Prostate gland (tissue), 2 donors: ENCODE data around the gene C4orf51. TPM values are rescaled to one million over a fixed set of nuclear protein-coding genes. Genes with fewer than 3 reads are reported as not detected.
A peak's percentile ranks its signal among the peaks of the same experiment; 100 is the strongest.

ENCODE experiments used
- DNase-seq: peaks from one replicate; pipeline ENCODE4 v3.0.0-alpha.2; 2019; ENCODE audit warnings: low spot score
- H3K27ac ChIP-seq, 2 donors: fragments of 200-600 bp; sonication (generic); 2 replicates each; pipeline ENCODE4 v1.5.1; 2017 to 2019
- H3K27me3 ChIP-seq: fragments of 200-600 bp; sonication (generic); replicated peaks from 2 replicates; pipeline ENCODE4 v1.5.1; 2019; ENCODE audit not compliant: insufficient read depth
- H3K36me3 ChIP-seq, 2 donors: fragments of 200-600 bp; sonication (generic); 1 replicate in 1 of 2; 2 replicates in 1 of 2; pipeline versions ENCODE4 v1.5.1 to v1.8.1; 2017 to 2019
- H3K4me1 ChIP-seq: fragments of 200-600 bp; sonication (generic); replicated peaks from 2 replicates; pipeline ENCODE4 v1.5.1; 2019
- H3K4me3 ChIP-seq, 2 donors: fragments of 200-600 bp; sonication (generic); 2 replicates each; pipeline ENCODE4 v1.5.1; 2017 to 2019
- H3K9me3 ChIP-seq: fragments of 200-600 bp; sonication (generic); 2 replicates; pipeline ENCODE4 v1.5.1; 2017
- CTCF ChIP-seq, 4 experiments: fragments of 200-600 bp in 2 of 4; fragments of 450-650 bp in 2 of 4; sonication (generic) in 2 of 4; IDR thresholded peaks; 1 replicate in 3 of 4; 2 replicates in 1 of 4; pipeline ENCODE4 v1.5.1; 2016 to 2019; ENCODE audit warnings: antibody characterized with exemption in 4 of 4, mild to moderate bottlenecking in 2 of 4, moderate library complexity in 2 of 4
- POLR2A ChIP-seq: fragments of 450-650 bp; IDR thresholded peaks from one replicate; pipeline ENCODE4 v1.6.1; 2016; ENCODE audit warnings: antibody characterized with exemption, mild to moderate bottlenecking
- POLR2AphosphoS5 ChIP-seq: sonication (generic); formaldehyde crosslinking; IDR thresholded peaks from one replicate; pipeline ENCODE4 v1.6.1; 2017; ENCODE audit warnings: antibody characterized with exemption
- WGBS: methylation state at CpG from one replicate; pipeline ENCODE4 v1.1.5; 2018; 5-methylcytosine and 5-hydroxymethylcytosine counted together
- intact Hi-C: fragments of 100-400 bp; cut with DNase I; formaldehyde crosslinking; loops from one replicate; pipeline ENCODE4 v1.14.2; 2022
- total RNA-seq, 2 donors: library from RNA; depleted of rRNA; stranded (reverse); fragments of >200 nt; gene quantifications; one replicate each; pipeline ENCODE4 v1.1.0, GENCODE V29; 2016

Gene C4orf51
- total RNA-seq, 2 donors from 2014 or later: not detected

GRCh38 chr4:145716200-145716599 is 36.3 kb downstream of the C4orf51 start:
- no peaks in the 10 kb centered on the region for H3K27me3 ChIP-seq
- DNase-seq: no peak
- intact Hi-C loops: no loop called here
- H3K36me3 ChIP-seq: no peaks in the 10 kb centered on the region
- TF ChIP-seq CTCF (IDR thresholded peaks at IDR 0.05) (no peak), POLR2A (no peak), POLR2AphosphoS5 (no peak)
- WGBS: 48% methylated on average over 3 of the region's 3 CpGs
- H3K27ac ChIP-seq: peak overlapping the region in 1 of 2 donors; percentile 67
- no peak overlapping the region for H3K4me3 ChIP-seq
- no peaks in the 10 kb centered on the region for H3K9me3 ChIP-seq
- H3K4me1 ChIP-seq: peaks cover 6% of the 10 kb centered on the region

- peak overlapping the region in 1 of 2 donors; percentile 67 for H3K27ac ChIP-seq
- H3K4me1 ChIP-seq: peaks cover 6% of the 10 kb centered on the region
- TF ChIP-seq POLR2A: no peak
- peak; percentile 53 for TF ChIP-seq POLR2AphosphoS5
- DNase-seq: no peak
- no peaks in the 10 kb centered on the region for H3K9me3 ChIP-seq
- no peaks in the 10 kb centered on the region for H3K27me3 ChIP-seq
- intact Hi-C loops: no loop called here
- H3K36me3 ChIP-seq: no peaks in the 10 kb centered on the region
- 17% methylated on average over 1 of the region's 1 CpG for WGBS
- H3K4me3 ChIP-seq: no peak overlapping the region
Measured at GRCh38 chr4:145716661-145717200, 36.8 kb downstream of the C4orf51 start.

- Histone ChIP-seq H3K4me1 (peaks cover 6% of the 10 kb centered on the region), H3K27ac (peak overlapping the region in 1 of 2 donors; percentile 38), H3K36me3 (no peaks in the 10 kb centered on the region), H3K4me3 (no peak overlapping the region), H3K27me3 (no peaks in the 10 kb centered on the region), H3K9me3 (no peaks in the 10 kb centered on the region)
- WGBS: 68% methylated on average over 10 of the region's 10 CpGs
- DNase-seq: no peak
- intact Hi-C loops: no loop called here
- no peak for TF ChIP-seq POLR2AphosphoS5
- no peak for TF ChIP-seq POLR2A
- no peak for TF ChIP-seq CTCF (IDR thresholded peaks at IDR 0.05)
Measured at GRCh38 chr4:145719752-145720624, 40.0 kb downstream of the C4orf51 start.

DNA sequence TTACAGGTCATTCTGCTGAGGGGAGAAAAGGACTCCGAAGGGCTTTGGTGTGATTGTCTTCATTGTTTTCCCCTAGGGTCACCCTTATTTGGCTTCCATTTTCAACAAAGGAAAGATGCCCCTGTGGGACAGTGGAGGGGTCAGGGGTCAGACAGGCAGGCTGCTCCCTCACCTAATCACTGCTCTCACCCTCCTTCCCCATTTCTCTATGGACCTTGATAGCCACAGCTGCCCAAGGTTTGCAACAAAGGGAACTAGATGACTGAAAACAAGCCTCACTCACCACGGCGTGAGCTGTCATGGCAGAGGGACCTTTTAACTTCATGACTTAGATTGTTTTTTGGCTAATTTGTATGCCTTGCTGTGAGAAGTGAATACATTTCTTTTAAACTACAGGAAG is 40.7 kb downstream of the C4orf51 start:
- Histone ChIP-seq H3K27me3 (no peaks in the 10 kb centered on the region), H3K9me3 (no peaks in the 10 kb centered on the region), H3K36me3 (no peaks in the 10 kb centered on the region), H3K27ac (peak overlapping the region in 1 of 2 donors; percentile 38), H3K4me3 (no peak overlapping the region), H3K4me1 (peaks cover 6% of the 10 kb centered on the region)
- intact Hi-C loops: no loop called here
- 91% methylated on average over 3 of the region's 3 CpGs for WGBS
- DNase-seq: no peak
- TF ChIP-seq CTCF (IDR thresholded peaks at IDR 0.05): no peak
- TF ChIP-seq POLR2A: no peak
- no peak for TF ChIP-seq POLR2AphosphoS5

GRCh38 chr4:145722561-145722960 is 42.6 kb downstream of the C4orf51 start:
- Histone ChIP-seq H3K36me3 (no peaks in the 10 kb centered on the region), H3K9me3 (no peaks in the 10 kb centered on the region), H3K27ac (no peak overlapping the region), H3K4me3 (no peak overlapping the region), H3K27me3 (no peaks in the 10 kb centered on the region), H3K4me1 (no peaks in the 10 kb centered on the region)
- DNase-seq: no peak
- intact Hi-C loops: no loop called here
- 100% methylated on average over 1 of the region's 1 CpG for WGBS
- TF ChIP-seq POLR2A (no peak), POLR2AphosphoS5 (no peak), CTCF (IDR thresholded peaks at IDR 0.05) (no peak)
